Effector CD4-positive, alpha-beta T cell (primary cell): ENCODE measurements around the gene RNF34.
A peak's percentile ranks its signal among the peaks of the same experiment; 100 is the strongest.

Experiments
- DNase-seq: peaks from one replicate; pipeline ENCODE4 v3.0.0-alpha.2; 2020

RNF34 gene

GRCh38 chr12:121391619-121392324, 8.1 kb upstream of the RNF34 start:
- DNase-seq, result no peak

DNA sequence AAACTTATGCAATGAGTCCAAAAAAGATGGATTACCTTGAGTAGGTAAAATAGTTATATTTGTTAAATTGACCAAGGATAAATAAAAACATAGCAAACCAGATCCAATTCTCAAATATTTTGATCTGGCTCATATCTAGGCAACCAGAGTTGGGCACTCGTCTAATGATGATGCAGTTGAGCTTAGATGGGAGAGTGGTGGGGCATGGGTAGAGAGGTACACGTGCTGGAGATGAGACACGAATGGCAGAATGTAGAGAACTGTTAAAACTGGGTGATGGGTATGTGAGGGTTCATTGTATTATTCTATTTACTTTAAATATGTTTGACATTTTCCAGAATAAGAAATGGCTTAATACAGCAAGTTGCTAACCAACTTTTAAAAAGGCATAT, 7.6 kb upstream of the RNF34 start:
- no peak for DNase-seq

DNA sequence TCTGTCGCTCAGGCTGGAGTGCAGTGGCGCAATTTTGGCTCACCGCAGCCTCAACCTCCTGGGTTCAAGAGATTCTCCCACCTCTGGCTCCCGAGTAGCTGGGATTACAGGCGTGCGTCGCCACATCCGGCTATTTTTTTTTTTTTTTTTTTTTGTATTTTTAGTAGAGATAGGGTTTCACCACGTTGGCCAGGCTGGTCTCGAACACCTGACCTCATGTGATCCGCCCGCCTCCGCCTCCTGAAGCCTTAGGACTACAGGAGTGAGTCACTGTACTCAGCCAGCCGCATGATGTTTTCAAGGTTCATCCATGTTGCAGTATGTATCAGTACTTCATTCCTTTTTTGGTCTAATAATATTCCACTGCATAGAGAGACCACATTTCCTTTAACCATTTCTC, 2.4 kb upstream of the RNF34 start:
- no peak for DNase-seq

- no peak for DNase-seq
These were observed 1.6 kb upstream of the RNF34 start for GRCh38 chr12:121398355-121398754.

- peak; percentile 47 for DNase-seq
These were observed 618 bp downstream of the RNF34 start for GRCh38 chr12:121400332-121401139.

- DNase-seq, result no peak
These were observed 3.8 kb downstream of the RNF34 start for GRCh38 chr12:121403721-121404120.

GRCh38 chr12:121404734-121405133, 4.8 kb downstream of the RNF34 start:
- no peak for DNase-seq

DNA sequence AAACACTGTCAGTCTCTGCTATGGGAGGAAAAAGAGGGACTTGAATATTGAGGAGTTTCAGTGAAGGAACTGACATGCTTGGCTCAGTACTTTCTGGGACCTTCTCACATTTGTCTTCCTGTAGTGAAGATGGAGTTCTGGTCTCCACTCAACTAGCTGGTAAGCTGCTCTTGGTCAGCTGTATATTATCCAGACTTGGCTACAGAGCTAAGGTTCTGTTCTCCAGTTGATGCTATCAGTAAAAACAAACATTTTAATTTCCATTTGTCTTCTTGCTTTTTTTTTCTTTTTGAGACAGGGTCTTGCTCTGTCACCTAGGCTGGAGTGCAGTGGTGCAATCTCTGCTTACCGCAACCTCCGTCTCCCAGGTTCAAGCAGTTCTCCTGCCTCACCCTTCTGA, 5.3 kb downstream of the RNF34 start:
- DNase-seq, result no peak

- DNase-seq, result no peak
These were observed 14.0 kb downstream of the RNF34 start for GRCh38 chr12:121413917-121414316.

- DNase-seq, result no peak
These were observed 17.9 kb downstream of the RNF34 start for GRCh38 chr12:121417847-121418246.

GRCh38 chr12:121420109-121420508, 20.2 kb downstream of the RNF34 start:
- no peak for DNase-seq

DNA sequence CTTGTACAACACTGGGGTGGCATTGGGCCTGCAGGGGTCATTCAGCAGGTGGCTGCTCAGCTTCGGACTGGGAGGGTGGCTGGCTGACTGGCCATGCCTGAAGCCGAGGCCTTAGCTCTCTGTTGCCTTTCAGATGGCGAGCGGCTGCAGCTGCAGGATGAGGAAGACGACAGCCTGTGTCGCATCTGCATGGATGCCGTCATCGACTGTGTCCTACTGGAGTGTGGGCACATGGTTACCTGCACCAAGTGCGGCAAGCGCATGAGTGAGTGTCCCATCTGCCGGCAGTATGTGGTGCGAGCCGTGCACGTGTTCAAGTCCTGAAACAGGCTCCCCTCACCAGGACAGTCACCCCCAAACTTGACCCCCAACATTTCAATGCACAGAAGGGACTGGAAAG, 23.3 kb downstream of the RNF34 start:
- no peak for DNase-seq

- DNase-seq, result no peak
These were observed 24.0 kb downstream of the RNF34 start for GRCh38 chr12:121423682-121424623.

GRCh38 chr12:121424624-121424975, 24.7 kb downstream of the RNF34 start:
- no peak for DNase-seq

DNA sequence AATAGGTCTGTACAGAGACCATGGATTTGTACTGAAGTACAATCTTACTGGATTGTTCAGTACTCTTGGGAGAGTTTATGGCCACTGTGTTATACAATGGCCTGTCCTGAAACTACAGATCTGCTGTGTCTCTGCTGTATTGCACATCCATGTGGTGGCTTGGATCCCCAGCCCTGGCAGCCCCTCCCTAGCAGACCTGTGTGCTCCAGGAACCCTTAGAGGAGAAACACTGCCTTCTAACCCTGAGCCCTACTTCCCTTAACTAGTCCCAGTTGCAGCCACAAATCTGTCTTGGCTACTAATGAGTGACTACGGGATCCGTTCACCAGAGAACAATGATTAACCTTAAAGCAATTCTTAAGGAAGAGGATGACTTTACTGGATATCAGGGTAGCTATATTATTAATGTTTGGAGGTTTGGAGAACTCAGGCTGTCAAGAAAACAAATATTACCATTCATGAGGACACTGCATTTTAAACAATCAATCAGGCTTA, 27.7 kb downstream of the RNF34 start:
- DNase-seq, result no peak

GRCh38 chr12:121428883-121429282, 29.0 kb downstream of the RNF34 start:
- DNase-seq, result no peak

DNA sequence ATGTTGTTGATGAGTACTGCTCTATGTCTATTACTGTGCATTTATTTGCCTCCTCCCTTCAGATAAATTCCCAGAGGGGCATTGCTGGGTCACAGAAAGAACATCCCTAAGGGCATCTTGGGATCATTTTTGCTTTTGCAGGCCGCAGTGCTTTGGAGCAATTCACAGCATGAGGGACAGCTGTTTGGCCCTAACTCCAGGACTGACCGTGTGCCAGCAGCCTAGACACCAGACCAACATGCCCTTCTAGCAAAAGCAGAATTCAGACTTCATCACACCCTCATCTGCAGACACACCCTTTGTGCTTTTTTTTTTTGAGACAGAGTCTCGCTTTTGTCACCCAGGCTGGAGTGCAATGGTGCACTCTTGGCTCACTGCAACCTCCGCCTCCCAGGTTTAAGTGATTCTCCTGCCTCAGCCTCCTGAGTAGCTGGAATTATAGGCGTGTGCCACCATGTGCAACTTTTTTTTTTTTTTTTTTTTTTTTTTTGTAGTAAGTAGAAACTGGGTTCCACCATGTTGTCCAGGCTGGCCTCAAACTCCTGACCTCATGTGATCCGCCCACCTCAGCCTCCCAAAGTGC, 31.0 kb downstream of the RNF34 start:
- no peak for DNase-seq

DNA sequence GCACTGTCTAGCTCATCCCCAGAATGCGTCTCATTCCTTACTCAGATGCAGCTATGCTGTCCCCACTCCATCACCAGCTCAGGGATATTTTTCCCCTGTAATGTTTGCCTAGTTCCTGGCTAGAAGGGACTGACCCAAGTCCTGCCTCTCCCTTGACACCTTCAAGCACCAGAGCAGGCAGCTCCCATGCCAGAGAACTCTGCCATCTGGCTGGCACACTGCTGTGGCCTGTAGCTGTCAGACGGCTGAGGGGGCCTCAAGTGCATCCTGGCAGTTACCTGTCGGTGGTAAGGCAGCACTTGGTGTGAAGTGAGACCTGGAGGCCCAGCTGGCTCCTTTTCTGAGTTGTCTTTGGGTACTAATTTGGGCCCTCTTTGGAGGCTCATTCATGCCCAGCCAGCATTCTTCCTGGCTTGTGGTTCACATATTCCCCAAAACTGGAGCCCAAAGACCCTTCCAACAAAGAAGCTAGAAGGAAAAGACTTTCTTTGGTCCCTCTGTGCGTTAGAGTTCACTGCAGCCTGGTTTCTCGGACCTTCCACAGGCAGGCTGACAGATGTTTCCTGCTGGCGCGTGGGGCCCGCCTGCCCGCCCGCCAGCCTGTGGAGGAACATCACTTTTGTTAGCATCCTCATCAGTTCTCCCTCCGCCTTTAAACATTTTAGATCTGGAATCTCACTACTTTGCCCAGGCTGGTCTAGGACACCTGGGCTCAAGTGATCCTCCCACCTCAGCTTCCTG, 33.0 kb downstream of the RNF34 start:
- no peak for DNase-seq

DNA sequence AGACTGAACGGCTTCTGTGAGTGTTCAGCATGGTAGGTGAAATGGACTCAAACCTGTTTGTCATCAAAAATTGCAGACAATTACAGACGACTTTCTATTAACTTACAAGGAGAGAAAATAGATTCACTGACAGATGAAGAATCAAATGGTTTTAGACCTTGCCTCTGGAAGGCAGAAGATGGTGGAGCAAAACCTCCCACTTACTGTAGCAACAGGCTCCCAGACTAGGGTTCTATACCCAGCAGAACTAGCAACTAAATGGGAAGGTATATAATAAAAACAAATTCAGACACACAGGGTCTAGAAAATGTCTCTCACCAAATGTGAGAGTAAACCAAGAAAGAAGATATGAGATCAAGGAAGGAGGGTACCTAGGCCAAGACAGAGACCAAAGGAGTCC, 36.8 kb downstream of the RNF34 start:
- DNase-seq, result no peak

DNA sequence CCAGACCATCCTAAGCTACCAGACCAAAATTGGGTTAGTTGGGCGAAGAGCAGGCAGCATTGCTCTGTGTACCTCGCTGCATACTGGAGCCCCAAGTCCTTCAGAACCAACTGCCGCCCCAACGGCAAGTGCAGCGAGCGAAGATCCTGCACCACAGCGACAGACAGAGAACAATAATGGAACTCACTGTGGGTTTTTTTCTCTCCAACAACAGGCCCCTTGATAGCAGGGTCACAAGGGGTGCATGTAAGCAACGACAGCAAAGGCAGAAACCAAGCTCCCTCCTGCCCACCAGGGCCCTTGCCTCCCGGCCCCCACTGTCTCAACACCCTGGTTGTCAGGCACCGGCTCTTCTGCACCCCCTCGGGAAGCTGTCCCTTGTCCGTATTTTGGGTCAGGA, 39.0 kb downstream of the RNF34 start:
- DNase-seq, result no peak

GRCh38 chr12:121439715-121440114, 39.8 kb downstream of the RNF34 start:
- DNase-seq, result no peak

DNA sequence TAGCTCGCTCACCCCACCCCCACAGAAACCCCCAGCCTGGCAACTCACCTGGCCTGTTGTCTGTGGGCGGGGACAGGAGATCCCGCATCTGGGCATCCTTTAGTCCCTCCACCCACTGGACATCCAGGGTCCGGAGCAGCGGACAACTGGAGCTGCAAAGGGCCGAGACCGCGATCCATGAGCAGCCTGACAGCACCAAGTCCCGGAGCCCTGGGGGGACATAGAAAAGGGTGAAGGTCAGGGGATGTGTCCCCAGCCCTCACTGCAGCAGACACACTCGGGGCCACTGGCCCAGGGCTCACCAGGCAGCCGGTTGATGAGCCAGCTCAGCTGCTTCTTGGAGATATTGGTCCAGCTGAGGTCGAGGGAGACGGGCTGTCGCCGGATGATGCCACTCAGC, 40.9 kb downstream of the RNF34 start:
- no peak for DNase-seq
